NB4 (cell line): ENCODE data around the gene SLC25A48.

Experiments
- TF ChIP-seq, protein P1 (sequence below): IDR thresholded peaks from one replicate; pipeline ENCODE4 v1.5.1; 2012; ENCODE audit warnings: low read depth, low read length
- TF ChIP-seq, protein P2 (sequence below): IDR thresholded peaks from 2 replicates; pipeline ENCODE4 v1.6.1; 2011; ENCODE audit warnings: low read depth, low read length

DNA sequence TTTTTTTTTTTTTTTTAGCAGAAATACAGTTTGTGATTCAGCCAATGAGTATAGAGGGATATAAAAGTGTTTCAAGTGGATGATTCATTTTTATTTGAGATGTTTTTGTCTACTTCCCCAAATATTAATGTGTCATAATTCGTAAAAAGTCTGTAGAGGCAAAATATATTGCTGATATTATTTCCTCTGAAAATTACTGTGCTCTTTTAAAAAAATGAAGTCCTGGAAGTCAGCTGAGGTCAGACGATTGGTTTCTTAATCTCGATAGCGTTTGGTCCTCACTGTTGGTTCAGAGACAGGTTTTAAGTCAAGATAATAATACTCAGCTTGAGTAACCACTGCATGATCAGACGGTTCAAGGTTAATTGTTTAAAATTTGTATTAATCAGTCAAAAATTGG, 41.7 kb downstream of the SLC25A48 start:
- TF ChIP-seq, protein P1, sequence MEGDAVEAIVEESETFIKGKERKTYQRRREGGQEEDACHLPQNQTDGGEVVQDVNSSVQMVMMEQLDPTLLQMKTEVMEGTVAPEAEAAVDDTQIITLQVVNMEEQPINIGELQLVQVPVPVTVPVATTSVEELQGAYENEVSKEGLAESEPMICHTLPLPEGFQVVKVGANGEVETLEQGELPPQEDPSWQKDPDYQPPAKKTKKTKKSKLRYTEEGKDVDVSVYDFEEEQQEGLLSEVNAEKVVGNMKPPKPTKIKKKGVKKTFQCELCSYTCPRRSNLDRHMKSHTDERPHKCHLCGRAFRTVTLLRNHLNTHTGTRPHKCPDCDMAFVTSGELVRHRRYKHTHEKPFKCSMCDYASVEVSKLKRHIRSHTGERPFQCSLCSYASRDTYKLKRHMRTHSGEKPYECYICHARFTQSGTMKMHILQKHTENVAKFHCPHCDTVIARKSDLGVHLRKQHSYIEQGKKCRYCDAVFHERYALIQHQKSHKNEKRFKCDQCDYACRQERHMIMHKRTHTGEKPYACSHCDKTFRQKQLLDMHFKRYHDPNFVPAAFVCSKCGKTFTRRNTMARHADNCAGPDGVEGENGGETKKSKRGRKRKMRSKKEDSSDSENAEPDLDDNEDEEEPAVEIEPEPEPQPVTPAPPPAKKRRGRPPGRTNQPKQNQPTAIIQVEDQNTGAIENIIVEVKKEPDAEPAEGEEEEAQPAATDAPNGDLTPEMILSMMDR, result no peak
- TF ChIP-seq, protein P2, sequence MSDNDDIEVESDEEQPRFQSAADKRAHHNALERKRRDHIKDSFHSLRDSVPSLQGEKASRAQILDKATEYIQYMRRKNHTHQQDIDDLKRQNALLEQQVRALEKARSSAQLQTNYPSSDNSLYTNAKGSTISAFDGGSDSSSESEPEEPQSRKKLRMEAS, result no peak
